Measurements from ENCODE around the gene UBE2F. TPM values are rescaled to one million over a fixed set of nuclear protein-coding genes. Genes with fewer than 3 reads are reported as not detected.

UBE2F gene
- polyA plus RNA-seq, 2 of the 4 experiments (the other 2 are of a cell fraction), result 49.7 to 81.1 TPM

DNA sequence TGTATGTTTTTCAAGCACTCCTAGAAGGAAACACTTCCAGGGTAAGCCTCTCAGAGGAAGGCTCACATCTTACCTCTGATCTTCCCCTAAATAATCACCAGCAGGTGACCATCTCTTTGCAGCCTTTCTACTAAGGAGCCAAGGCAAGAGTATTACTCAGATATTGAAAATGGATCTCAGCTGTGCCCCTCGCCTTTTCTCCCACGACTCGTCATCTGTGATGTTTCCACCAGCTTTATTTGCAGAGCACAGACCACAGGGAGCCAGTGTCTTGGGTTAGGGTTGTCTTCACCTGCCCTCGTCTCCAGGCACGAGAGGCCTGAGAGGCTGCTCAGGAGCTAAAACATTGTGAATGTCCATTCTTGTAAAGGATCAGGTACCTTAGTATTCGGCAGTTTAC, 77.0 kb downstream of the UBE2F start:
- no peak overlapping the region for H3K4me2 ChIP-seq
- CTCF ChIA-PET, result interaction anchor here (1.7 kb wide), 1 partner anchor 12 kb away, joined by 5 read pairs; no protein-coding TSS in a partner anchor
- no peaks in the 10 kb centered on the region for H3K9me3 ChIP-seq
- ATAC-seq, result no peak
- POLR2A ChIA-PET, result no interaction called here
- DNase-seq (ENCODE audit: low read depth in 1 of 2, low spot score in 1 of 2), result no peak
- H3K27ac ChIP-seq, result no peak overlapping the region
- WGBS (ENCODE audit: missing lambda C conversion rate), result 89% methylated on average over 6 of the region's 6 CpGs
- H3K4me3 ChIP-seq, result no peak overlapping the region
- no peak for FAIRE-seq
- H3K4me1 ChIP-seq, result no peaks in the 10 kb centered on the region
- TF ChIP-seq RAD21 (conservative IDR thresholded peaks at IDR 0.05 in 1 of 2, IDR thresholded peaks at IDR 0.05 in 1 of 2) (no peak), KDM5A (IDR thresholded peaks at IDR 0.05) (no peak), ZSCAN20 (CRISPR knock-in tag; IDR thresholded peaks at IDR 0.05) (no peak), PHF8 (IDR thresholded peaks at IDR 0.05; ENCODE audit: borderline replicate concordance, low read depth) (no peak), CHD4 (IDR thresholded peaks at IDR 0.05; ENCODE audit: borderline replicate concordance) (no peak)

DNA sequence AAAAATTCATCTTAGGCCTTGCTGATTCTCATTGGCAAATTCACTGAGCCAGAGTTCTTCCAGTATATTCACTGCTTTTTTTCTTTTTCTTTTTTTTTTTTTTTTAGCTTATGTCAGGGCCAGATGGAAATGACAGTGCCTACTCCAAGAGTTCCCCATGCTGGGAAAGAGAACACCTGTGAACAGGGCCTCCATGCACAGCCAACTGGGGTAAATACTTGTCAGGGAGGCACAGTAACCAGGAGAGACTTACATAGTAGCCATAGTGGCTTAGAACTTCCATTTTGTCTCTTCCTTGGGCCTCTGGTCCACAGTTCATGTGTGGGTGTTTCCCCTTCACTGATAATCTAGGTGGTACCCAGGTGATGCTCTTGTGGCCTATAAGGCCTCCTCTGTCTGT, 78.8 kb downstream of the UBE2F start:
- H3K27ac ChIP-seq, result no peak overlapping the region
- no peaks in the 10 kb centered on the region for H3K9me3 ChIP-seq
- H3K4me3 ChIP-seq, result no peak overlapping the region
- POLR2A ChIA-PET, result no interaction called here
- TF ChIP-seq TP53 (CRISPR knock-in tag; IDR thresholded peaks at IDR 0.05) (no peak), NPAS2 (CRISPR knock-in tag; IDR thresholded peaks at IDR 0.05; ENCODE audit: borderline replicate concordance) (no peak), ZSCAN20 (CRISPR knock-in tag; IDR thresholded peaks at IDR 0.05) (no peak), HES2 (IDR thresholded peaks at IDR 0.05) (no peak), MYC (IDR thresholded peaks at IDR 0.05; ENCODE audit: borderline replicate concordance, low read length) (no peak)
- CTCF ChIA-PET, result no interaction called here
- H3K4me2 ChIP-seq, result no peak overlapping the region
- H3K4me1 ChIP-seq, result no peaks in the 10 kb centered on the region
- no peak for FAIRE-seq
- no peak for ATAC-seq
- DNase-seq (ENCODE audit: low read depth in 1 of 2, low spot score in 1 of 2), result no peak

DNA sequence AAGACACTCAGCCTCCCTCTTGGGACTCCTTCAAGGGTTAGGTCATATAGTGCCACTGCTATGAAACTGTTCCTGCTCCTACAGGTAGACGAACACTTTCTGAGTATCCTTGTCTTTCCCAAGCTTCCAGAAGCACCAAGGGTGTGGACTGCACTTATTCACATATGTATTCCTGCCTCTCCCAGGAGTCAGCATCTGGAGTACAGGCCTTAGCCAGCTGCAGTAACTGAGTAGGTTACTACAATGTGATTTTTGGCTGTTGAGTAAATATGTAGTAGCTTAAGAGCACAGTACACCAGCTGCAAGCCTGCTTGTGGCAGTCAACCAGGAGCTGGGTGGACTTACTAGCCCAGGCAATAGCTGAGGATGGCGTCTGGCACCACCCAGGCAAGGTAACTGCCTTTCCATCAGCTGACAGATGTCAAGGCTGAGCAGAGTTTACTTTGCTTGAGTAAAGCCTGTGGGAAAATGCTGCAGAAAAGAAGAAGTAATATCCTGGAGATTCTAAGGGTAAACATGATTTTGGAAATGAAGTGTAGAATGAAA, 80.0 kb downstream of the UBE2F start:
- Histone ChIP-seq H3K4me2 (no peak overlapping the region), H3K4me1 (no peaks in the 10 kb centered on the region), H3K4me3 (no peak overlapping the region), H3K9me3 (no peaks in the 10 kb centered on the region), H3K27ac (no peak overlapping the region)
- FAIRE-seq (no peak), ATAC-seq (no peak), DNase-seq (ENCODE audit: low read depth in 1 of 2, low spot score in 1 of 2) (no peak)
- TF ChIP-seq, protein P1, sequence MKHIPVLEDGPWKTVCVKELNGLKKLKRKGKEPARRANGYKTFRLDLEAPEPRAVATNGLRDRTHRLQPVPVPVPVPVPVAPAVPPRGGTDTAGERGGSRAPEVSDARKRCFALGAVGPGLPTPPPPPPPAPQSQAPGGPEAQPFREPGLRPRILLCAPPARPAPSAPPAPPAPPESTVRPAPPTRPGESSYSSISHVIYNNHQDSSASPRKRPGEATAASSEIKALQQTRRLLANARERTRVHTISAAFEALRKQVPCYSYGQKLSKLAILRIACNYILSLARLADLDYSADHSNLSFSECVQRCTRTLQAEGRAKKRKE (CRISPR knock-in tag; IDR thresholded peaks at IDR 0.05; ENCODE audit: low read depth), result no peak
- TF ChIP-seq ZSCAN20 (CRISPR knock-in tag; IDR thresholded peaks at IDR 0.05), result no peak
- no peak for TF ChIP-seq HOXA7 (CRISPR knock-in tag; IDR thresholded peaks at IDR 0.05)
- no peak for TF ChIP-seq TP53 (CRISPR knock-in tag; IDR thresholded peaks at IDR 0.05)
- TF ChIP-seq, protein P2, sequence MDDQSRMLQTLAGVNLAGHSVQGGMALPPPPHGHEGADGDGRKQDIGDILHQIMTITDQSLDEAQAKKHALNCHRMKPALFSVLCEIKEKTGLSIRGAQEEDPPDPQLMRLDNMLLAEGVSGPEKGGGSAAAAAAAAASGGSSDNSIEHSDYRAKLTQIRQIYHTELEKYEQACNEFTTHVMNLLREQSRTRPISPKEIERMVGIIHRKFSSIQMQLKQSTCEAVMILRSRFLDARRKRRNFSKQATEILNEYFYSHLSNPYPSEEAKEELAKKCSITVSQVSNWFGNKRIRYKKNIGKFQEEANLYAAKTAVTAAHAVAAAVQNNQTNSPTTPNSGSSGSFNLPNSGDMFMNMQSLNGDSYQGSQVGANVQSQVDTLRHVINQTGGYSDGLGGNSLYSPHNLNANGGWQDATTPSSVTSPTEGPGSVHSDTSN (IDR thresholded peaks at IDR 0.05), result no peak
- TF ChIP-seq E2F6 (IDR thresholded peaks at IDR 0.05; ENCODE audit: borderline replicate concordance, low read depth), result no peak
- TF ChIP-seq CHD4 (IDR thresholded peaks at IDR 0.05; ENCODE audit: borderline replicate concordance), result no peak
- TF ChIP-seq POLR2A (IDR thresholded peaks at IDR 0.05; ENCODE audit: low read length), result no peak
- TF ChIP-seq NR3C1 (IDR thresholded peaks at IDR 0.05), result no peak
- TF ChIP-seq FOXS1 (CRISPR knock-in tag; IDR thresholded peaks at IDR 0.05), result no peak
- no peak for TF ChIP-seq POLR2AphosphoS2 (conservative IDR thresholded peaks at IDR 0.05; ENCODE audit: low read length)
- no peak for TF ChIP-seq BCL3 (IDR thresholded peaks at IDR 0.05)
- no peak for TF ChIP-seq ZC3H11A (IDR thresholded peaks at IDR 0.05)
- CTCF ChIA-PET, result no interaction called here
- POLR2A ChIA-PET, result interaction anchor here (1.2 kb wide), 1 partner anchor 14 kb away, joined by 3 read pairs; the partner anchor contains the start of gene SCLY
- WGBS (ENCODE audit: missing lambda C conversion rate), result 83% methylated on average over 2 of the region's 2 CpGs

Measured in A549 (cell line).